ENCODE measurements around the gene CARD19. TPM values are rescaled to one million over a fixed set of nuclear protein-coding genes. Genes with fewer than 3 reads are reported as not detected.

Gene CARD19
- total RNA-seq, 1 donor from 2014 or later = 15.6 TPM

- Mint-ChIP-seq H3K36me3 (ENCODE audit: low read depth) (no peaks in the 10 kb centered on the region), H3K9me3 (no peaks in the 10 kb centered on the region), H3K27me3 (no peaks in the 10 kb centered on the region), H3K4me3 (no peak overlapping the region), H3K27ac (no peak overlapping the region), H3K4me1 (peaks cover 7% of the 10 kb centered on the region)
- ChIA-PET CTCF (no interaction called here), POLR2A (no interaction called here)
- intact Hi-C loops (cut with micrococcal nuclease) = no loop called here
- DNase-seq = no peak
- ATAC-seq (ENCODE audit: low read depth) = no peak
- no peak for TF ChIP-seq CTCF (IDR thresholded peaks at IDR 0.05)
These were observed 59.9 kb downstream of the CARD19 start for GRCh38 chr9:93155716-93156474.

GRCh38 chr9:93156475-93157008 is 60.5 kb downstream of the CARD19 start:
- TF ChIP-seq CTCF (IDR thresholded peaks at IDR 0.05) = no peak
- H3K36me3 Mint-ChIP-seq (ENCODE audit: low read depth) = no peaks in the 10 kb centered on the region
- no peak for DNase-seq
- H3K4me1 Mint-ChIP-seq = peaks cover 7% of the 10 kb centered on the region
- H3K4me3 Mint-ChIP-seq = no peak overlapping the region
- no peaks in the 10 kb centered on the region for H3K9me3 Mint-ChIP-seq
- intact Hi-C loops (cut with micrococcal nuclease) = no loop called here
- CTCF ChIA-PET = interaction anchor here (0.7 kb wide), 1 partner anchor 48 kb away, joined by 3 read pairs; no protein-coding TSS in a partner anchor
- POLR2A ChIA-PET = interaction anchor here (1.5 kb wide), 1 partner anchor 22 kb away, joined by 5 read pairs; the partner anchor contains the start of gene NINJ1
- no peak overlapping the region for H3K27ac Mint-ChIP-seq
- ATAC-seq (ENCODE audit: low read depth) = peak; percentile 13
- H3K27me3 Mint-ChIP-seq = no peaks in the 10 kb centered on the region

- H3K4me3 Mint-ChIP-seq = no peak overlapping the region
- intact Hi-C loops (cut with micrococcal nuclease) = loop anchor here (1.0 to 10.0 kb wide), 6 partner anchors 26 to 803 kb away; partner anchors contain the start of gene NINJ1
- peak; percentile 88 for TF ChIP-seq CTCF (IDR thresholded peaks at IDR 0.05)
- no peaks in the 10 kb centered on the region for H3K36me3 Mint-ChIP-seq (ENCODE audit: low read depth)
- peaks cover 7% of the 10 kb centered on the region for H3K4me1 Mint-ChIP-seq
- ChIA-PET CTCF (interaction anchor here (2.5 kb wide), 1 partner anchor 143 kb away, joined by 13 read pairs; no protein-coding TSS in a partner anchor), POLR2A (no interaction called here)
- no peaks in the 10 kb centered on the region for H3K27me3 Mint-ChIP-seq
- DNase-seq = peak; percentile 70
- no peak overlapping the region for H3K27ac Mint-ChIP-seq
- ATAC-seq (ENCODE audit: low read depth) = peak; percentile 98
- H3K9me3 Mint-ChIP-seq = no peaks in the 10 kb centered on the region
These were observed 63.8 kb downstream of the CARD19 start for GRCh38 chr9:93159601-93160471.

- Mint-ChIP-seq H3K4me3 (no peak overlapping the region), H3K36me3 (ENCODE audit: low read depth) (no peaks in the 10 kb centered on the region), H3K27ac (no peak overlapping the region), H3K27me3 (no peaks in the 10 kb centered on the region), H3K9me3 (no peaks in the 10 kb centered on the region), H3K4me1 (peaks cover 7% of the 10 kb centered on the region)
- ChIA-PET POLR2A (no interaction called here), CTCF (interaction anchor here (2.5 kb wide), 1 partner anchor 141 kb away, joined by 13 read pairs; no protein-coding TSS in a partner anchor)
- intact Hi-C loops (cut with micrococcal nuclease) = loop anchor here (2.0 to 10.0 kb wide), 2 partner anchors 205 to 263 kb away; no protein-coding TSS in a partner anchor
- no peak for ATAC-seq (ENCODE audit: low read depth)
- no peak for DNase-seq
- no peak for TF ChIP-seq CTCF (IDR thresholded peaks at IDR 0.05)
These were observed 66.0 kb downstream of the CARD19 start for GRCh38 chr9:93161786-93162562.

Other genes with a start within 250 kb of the CARD19 start
- 12.2 and 14.0 TPM in 2 replicates for gene ZNF484, start 218.2 kb upstream of the CARD19 start, total RNA-seq
- gene FGD3, start 148.7 kb upstream of the CARD19 start, total RNA-seq = 46.5 and 61.9 TPM in 2 replicates
- gene SUSD3, start 37.5 kb upstream of the CARD19 start, total RNA-seq = 9.1 and 12.9 TPM in 2 replicates
- 10.2 and 11.0 TPM in 2 replicates for gene NINJ1, start 38.0 kb downstream of the CARD19 start, total RNA-seq
- 0.24 TPM in 1 of 2 replicates, not detected in the other for gene WNK2, start 87.9 kb downstream of the CARD19 start, total RNA-seq